HG03354 (cell line): ENCODE results near the gene SIRPG.
"Not testable (repeated sequence)": the region's sequence is repeated elsewhere in the genome, so short reads cannot be mapped to it uniquely, and the experiment has no call there.

Experiments
- ATAC-seq: cut with Tn5 transposase; IDR thresholded peaks from one replicate; pipeline ENCODE4 v1.9.1; 2021; ENCODE audit warnings: mild to moderate bottlenecking; ENCODE audit not compliant: unreplicated experiment, poor library complexity, severe bottlenecking

The SIRPG gene

GRCh38 chr20:1618479-1618878, 39.1 kb downstream of the SIRPG start:
- no peak for ATAC-seq

DNA sequence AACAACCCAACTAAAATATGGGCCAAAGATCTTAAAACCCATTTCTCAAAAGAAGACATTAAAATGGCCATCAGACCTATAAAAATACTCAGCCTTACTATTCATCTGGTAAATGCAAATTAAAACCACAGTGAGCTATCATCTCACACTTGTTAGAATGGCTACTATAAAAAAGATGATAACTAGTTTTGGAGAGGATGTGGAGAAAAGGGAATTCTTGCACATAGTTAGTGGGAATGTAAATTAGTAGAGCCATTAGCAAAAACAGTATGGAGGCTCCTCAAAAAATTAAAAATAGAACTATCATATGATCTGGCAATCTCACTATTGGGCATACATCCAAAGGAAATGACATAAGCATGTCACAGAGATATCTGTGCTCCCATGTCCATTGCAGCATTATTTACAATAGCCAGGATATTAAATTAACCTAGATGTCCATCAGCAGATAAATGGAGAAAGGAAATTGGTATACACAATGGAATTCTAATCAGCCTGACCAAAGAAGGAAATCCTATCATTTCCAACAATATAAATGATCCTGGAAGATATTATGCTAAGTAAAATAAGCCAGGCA, 40.6 kb downstream of the SIRPG start:
- ATAC-seq: no peak

GRCh38 chr20:1610404-1610803, 47.2 kb downstream of the SIRPG start:
- not testable (repeated sequence) for ATAC-seq

GRCh38 chr20:1608678-1609347, 48.8 kb downstream of the SIRPG start:
- not testable (repeated sequence) for ATAC-seq

GRCh38 chr20:1600736-1601135, 56.8 kb downstream of the SIRPG start:
- ATAC-seq: no peak

DNA sequence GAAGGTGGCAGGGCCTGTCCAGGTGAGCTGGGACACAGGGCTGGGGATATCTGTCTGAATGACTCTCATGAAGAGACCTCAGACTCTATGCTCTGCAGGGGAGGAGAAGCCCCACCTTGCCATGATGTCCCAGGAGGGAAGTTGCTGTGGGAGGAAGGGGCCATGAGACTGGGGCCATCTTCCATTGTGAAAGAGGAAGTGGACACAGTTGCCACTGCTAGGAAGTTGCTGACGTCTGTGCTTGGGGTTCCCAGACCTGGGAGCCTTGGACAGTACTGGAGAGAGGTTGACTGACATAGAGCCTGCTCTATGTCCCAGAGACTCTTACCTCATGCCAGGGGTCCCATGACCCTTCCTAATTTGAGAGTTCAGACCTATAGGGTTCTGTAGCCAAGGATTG, 62.2 kb downstream of the SIRPG start:
- ATAC-seq: no peak

GRCh38 chr20:1588533-1589460, 68.8 kb downstream of the SIRPG start:
- no peak for ATAC-seq

GRCh38 chr20:1587781-1588532, 69.6 kb downstream of the SIRPG start:
- no peak for ATAC-seq

- ATAC-seq: no peak
These were observed 78.1 kb downstream of the SIRPG start for GRCh38 chr20:1579488-1579887.
